Effector CD4-positive, alpha-beta T cell (primary cell): ENCODE results near the gene KCP.

Experiments
- DNase-seq: peaks from one replicate; pipeline ENCODE4 v3.0.0-alpha.2; 2020

KCP gene

DNA sequence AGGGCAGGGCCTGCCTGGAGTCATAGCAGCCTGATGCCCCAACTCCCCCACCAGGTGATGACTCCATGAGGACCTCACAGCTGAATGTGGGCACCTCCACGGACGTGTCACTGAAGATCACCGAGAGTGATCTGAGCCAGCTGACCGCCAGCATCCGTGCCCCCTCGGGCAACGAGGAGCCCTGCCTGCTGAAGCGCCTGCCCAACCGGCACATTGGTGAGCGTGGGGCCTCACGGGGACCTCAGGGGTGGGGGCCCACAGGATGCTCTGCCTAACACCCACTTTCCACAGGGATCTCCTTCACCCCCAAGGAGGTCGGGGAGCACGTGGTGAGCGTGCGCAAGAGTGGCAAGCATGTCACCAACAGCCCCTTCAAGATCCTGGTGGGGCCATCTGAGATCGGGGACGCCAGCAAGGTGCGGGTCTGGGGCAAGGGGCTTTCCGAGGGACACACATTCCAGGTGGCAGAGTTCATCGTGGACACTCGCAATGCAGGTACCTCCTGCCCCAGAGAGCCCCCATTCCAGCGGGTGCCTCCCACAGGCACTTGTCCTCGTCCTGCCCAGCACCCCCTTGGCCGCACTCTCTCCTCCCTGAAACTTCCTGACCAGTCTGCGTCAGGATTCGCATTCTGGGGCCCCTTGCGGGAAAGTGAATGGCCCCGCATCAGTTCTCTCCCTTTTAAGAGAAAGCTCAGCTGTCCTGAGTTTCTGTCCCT is 57.8 kb downstream of the KCP start:
- DNase-seq, result no peak

DNA sequence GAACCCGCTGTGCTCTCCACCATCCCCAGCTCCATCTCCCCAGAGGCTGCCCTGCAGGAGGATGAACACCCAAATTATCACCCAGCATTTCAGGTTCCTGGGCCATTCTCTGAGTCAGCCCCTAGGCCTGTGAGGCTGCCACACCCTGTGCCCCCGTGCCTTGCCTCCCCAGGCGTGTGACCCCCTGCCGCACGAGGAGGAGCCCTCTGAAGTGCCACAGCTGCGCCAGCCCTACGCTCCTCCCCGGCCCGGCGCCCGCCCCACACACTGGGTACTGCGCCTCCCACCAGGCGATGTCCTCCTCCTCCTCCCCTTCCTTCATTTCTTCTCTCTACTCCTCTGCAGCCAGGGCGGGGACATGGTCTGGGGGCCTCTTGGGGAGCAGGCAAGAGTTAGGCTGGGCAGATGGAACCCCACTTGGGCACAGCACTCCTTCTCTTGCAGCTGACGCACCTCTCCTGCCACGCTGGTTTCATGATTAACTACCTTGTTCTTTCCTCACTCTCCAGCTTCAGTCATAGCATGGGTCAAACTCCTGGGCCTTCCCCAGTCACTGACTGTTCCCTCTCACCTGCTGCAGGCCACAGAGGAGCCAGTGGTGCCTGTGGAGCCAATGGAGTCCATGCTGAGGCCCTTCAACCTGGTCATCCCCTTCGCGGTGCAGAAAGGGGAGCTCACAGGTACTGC is 60.6 kb downstream of the KCP start:
- DNase-seq, result no peak

DNA sequence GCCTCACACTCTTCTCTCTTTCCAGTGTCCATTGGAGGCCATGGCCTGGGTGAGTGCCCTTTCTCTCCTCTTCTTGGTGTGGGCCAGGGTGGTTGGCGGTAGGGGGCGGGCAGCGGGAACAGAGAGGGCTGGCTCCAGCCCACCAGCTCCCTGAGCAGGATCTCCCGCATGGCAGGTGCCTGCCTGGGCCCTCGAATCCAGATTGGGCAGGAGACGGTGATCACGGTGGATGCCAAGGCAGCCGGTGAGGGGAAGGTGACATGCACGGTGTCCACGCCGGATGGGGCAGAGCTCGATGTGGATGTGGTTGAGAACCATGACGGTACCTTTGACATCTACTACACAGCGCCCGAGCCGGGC is 61.4 kb downstream of the KCP start:
- DNase-seq, result no peak

DNA sequence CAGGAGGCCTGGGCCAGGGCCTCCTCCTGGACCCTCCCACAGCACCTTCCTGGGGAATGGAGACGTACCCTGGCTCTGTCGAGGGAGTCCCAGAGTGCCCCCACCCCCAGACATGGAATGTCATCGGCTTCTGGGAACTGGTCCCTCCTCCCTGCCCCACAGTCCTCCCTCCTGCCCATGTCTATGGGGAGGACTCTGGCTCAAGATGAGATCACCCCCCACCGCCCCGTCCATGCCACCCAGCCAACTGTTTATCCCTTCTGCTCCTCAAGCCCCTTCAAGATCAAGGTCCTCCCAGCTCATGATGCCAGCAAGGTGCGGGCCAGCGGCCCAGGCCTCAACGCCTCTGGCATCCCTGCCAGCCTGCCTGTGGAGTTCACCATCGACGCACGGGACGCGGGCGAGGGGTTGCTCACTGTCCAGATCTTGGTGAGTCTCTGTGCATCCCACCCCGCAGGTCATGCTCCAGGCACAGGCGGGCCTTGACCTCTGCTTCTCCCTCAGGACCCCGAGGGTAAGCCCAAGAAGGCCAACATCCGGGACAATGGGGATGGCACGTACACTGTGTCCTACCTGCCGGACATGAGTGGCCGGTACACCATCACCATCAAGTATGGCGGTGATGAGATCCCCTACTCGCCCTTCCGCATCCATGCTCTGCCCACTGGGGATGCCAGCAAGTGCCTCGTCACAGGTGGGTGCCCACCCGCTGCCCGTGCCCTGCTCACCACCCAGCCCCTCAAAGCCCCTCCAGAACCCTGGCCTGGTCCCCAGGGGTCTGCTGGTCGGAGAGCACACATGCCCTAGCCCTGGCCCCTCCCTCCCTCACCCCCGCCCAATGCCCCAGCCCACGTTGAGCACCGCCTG is 62.0 kb downstream of the KCP start:
- DNase-seq, result no peak

DNA sequence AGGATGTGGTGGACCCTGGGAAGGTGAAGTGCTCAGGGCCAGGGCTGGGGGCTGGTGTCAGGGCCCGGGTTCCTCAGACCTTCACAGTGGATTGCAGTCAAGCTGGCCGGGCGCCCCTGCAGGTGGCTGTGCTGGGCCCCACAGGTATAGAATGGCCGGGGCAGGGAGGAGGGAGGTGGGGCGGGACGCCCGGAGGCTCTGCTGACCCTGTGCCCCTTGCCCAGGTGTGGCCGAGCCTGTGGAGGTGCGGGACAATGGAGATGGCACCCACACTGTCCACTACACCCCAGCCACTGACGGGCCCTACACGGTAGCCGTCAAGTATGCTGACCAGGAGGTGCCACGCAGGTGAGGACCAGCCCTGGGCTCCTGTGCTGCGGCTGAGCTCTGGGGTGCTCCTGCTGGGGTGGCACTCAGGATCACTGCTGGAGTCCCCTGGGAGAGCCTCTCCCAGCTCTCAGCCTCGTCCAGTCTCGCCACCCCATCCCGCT is 62.7 kb downstream of the KCP start:
- no peak for DNase-seq

DNA sequence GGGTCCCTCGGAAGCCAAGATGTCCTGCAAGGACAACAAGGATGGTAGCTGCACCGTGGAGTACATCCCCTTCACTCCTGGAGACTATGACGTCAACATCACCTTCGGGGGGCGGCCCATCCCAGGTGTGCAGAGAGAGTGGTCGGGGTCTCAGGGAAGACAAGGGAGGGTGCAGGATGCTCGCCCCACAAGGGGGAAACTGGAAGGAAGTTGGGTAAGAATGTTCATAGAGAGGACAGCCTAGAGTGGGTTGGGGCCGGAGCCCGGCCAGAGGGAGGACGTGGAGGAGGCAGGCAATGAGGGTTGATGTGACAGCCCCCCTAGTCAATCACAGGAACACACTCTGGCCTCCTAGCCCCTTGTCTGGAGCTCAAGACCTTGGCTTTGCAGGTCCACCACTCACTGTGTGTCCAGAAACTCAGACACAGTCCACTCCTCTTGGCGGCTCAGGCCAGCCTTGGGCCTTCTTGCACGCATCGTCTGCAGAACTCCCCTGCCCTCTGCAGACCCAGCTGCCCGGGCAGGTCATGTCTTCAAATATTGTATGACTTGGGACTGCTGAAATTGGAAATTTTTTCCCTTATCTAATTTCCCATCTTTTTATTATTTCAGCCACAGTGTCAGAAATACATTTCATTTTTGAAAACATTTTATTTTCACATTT is 63.6 kb downstream of the KCP start:
- no peak for DNase-seq

DNA sequence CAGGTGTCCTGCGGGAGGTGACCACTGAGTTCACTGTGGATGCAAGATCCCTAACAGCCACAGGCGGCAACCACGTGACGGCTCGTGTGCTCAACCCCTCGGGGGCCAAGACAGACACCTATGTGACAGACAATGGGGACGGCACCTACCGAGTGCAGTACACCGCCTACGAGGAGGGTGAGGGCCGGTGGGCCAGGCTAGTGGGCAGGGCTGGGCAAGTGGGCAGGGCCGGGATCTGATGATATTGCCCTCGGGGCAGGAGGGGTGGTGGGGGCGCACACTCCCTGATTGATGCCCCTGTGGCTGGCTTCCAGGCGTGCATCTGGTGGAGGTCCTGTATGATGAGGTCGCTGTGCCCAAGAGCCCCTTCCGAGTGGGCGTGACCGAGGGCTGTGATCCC is 64.5 kb downstream of the KCP start:
- DNase-seq, result no peak

DNA sequence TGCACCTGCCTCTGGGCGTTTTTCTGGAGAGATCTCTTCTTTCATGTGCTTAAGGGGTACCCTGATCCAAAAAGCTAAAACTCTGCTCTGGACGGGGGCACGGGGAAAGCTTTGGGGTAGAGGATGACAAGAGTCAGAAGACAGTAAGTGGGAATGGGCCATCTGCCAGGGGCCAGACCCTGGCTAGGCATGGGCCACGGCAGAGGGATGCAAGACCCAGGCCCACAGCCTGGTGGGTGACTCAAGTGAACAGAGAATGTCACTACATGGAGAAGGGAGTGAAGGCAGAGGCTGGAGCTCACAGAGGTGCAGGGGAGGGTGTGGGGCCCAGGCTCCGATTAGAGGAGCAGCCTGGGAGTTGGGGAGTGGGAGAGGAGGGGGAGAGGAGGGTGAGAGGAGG is 65.0 kb downstream of the KCP start:
- no peak for DNase-seq

DNA sequence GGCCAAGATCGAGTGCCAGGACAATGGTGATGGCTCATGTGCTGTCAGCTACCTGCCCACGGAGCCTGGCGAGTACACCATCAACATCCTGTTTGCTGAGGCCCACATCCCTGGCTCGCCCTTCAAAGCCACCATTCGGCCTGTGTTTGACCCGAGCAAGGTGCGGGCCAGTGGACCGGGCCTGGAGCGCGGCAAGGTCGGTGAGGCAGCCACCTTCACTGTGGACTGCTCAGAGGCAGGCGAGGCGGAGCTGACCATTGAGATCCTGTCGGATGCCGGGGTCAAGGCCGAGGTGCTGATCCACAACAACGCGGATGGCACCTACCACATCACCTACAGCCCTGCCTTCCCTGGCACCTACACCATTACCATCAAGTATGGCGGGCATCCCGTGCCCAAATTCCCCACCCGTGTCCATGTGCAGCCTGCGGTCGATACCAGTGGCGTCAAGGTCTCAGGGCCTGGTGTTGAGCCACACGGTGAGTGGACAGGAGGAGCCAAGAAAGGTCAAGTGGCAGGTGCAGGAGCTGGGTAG is 65.7 kb downstream of the KCP start:
- DNase-seq, result no peak

DNA sequence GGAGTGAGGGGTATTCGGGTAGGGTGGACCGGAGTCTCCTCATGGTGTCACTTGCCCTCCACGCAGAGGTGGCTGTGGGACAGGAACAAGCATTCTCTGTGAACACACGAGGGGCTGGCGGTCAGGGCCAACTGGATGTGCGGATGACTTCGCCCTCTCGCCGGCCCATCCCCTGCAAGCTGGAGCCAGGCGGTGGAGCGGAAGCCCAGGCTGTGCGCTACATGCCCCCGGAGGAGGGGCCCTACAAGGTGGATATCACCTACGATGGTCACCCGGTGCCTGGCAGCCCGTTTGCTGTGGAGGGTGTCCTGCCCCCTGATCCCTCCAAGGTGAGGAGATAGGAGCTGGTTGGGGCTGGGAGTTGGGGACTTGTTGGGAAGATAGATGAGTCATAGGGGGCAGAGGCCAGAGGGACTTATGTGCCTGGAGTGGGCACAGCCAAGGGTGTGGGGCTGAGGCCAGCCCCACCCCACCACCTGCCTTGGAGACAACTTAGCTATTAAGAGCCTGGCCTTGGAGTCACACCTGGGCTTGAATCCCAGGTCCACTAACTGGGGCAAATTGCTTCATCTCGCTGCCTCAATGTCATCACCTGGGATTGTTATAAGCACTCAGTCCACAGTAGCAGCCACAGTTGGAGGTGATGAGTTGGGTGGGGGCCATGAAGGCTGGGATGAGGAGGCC is 66.4 kb downstream of the KCP start:
- no peak for DNase-seq

DNA sequence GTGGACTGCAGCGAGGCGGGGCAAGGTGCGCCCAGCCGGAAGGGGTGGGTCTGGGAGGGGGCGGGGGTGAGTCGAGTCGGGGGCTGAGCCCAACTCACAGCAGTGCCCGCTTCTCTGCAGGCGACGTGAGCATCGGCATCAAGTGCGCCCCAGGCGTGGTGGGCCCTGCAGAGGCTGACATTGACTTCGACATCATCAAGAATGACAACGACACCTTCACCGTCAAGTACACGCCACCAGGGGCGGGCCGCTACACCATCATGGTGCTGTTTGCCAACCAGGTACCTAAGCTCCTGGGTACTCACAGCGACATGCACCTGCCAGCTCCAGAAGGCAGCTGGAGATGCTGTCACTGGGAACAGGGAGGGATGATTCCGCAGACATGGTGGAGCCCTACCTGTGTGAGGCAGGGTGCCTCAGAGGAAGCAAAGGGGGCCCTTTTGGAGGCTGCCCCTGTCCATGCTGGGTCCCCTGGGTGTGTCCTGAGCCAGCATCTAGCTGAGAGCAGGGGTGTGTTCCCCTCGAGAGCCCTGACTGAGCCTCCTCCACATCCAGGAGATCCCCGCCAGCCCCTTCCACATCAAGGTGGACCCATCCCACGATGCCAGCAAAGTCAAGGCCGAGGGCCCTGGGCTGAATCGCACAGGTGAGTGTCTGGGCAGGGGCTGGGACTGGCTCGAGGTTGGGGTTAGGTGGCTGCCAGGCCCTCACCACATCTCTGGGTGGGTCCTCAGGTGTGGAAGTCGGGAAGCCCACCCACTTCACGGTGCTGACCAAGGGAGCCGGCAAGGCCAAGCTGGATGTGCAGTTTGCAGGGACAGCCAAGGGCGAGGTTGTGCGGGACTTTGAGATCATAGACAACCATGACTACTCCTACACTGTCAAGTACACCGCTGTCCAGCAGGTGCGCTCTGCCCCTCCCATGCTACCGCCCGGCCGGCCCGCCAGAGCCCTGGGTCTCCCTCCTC is 67.6 kb downstream of the KCP start:
- no peak for DNase-seq

DNA sequence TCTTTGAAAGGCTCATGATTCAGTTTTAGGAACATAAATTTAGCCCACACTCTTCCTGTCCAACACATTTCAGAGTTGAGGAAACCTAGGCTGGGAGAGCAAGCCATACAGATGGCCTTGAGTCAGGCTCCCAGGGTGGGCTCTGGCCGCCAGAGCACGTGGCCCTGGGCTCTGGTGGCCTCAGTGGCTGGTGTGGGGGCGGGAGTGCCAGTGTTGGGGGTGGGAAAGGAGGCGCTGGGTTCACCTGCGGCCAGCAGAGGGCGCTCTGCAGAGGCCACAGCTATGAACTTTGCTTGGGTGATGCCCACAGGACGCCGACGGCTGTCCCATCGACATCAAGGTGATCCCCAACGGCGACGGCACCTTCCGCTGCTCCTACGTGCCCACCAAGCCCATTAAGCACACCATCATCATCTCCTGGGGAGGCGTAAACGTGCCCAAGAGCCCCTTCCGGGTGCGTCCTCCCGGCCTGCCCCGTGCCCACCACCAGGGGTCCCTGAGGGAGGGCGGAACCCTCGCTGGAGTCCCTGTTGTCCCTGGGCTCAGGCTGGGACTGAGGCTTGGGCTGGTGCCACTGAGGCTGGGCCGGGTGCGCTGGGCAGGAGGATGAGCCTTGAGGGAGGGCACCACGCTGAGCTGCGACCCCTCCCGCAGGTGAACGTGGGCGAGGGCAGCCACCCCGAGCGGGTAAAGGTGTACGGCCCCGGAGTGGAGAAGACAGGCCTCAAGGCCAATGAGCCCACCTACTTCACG is 68.4 kb downstream of the KCP start:
- DNase-seq, result peak; percentile 41

DNA sequence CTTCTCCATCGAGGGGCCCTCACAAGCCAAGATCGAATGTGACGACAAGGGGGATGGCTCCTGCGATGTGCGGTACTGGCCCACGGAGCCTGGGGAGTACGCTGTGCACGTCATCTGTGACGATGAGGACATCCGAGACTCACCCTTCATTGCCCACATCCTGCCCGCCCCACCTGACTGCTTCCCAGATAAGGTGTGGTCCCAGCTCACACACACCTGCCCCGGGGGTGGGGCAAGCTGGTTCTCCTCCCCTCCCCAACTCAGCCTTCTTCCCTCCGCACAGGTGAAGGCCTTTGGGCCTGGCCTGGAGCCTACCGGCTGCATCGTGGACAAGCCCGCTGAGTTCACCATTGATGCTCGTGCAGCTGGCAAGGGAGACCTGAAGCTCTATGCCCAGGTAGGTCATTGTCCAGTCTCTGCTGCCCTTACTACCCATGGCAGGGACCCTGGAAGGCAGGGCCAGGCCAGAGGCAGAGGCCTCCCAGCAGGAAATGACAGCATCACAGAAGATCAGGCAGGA is 69.3 kb downstream of the KCP start:
- no peak for DNase-seq

DNA sequence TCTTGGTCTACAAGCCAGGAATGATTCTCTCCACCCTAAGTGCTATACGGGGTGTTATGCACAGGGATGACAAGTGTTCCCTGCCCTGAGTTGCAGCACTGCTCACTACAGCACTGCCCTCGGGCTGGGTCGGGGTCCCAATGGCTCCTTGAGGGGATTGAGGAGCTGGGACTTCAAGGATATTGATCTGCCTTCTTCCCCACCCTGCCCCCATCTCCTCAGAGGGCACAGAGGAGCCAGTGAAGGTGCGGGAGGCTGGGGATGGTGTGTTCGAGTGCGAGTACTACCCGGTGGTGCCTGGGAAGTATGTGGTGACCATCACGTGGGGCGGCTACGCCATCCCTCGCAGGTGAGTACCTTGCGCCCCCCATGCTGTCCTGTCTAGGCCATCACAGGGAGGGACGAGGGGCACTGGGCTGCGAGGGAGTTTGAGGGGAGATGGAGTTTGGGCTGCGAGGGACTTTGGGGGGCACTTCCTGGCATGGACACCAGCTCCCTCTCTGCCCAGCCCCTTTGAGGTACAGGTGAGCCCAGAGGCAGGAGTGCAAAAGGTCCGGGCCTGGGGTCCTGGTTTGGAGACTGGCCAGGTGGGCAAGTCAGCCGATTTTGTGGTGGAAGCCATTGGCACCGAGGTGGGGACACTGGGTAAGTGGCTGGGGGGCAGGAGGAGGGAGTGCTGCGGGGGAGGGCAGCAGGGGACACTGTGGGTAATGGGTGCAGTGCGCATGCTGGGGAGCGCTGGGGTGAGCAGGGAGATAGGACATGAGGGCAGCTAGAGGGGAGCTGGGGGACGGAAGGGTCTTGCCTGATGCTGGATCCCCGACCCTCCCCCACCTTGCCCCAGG is 70.0 kb downstream of the KCP start:
- DNase-seq, result no peak

DNA sequence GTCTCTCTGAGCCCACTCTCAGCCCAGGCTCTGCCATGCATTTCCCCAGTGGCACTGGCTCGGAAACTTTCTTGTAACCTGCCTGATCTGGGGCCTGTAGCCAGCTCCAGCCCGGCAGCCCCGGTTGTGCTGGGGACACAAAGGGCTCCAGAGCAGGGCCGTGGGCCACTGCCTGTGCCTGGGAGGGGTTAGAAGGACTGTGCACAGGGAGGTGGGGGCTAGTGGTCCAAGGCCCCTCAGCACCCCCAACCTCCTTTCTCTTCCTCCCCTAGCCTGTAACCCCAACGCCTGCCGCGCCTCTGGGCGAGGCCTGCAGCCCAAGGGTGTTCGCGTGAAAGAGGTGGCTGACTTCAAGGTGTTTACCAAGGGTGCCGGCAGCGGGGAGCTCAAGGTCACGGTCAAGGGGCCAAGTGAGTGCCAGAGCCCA is 70.7 kb downstream of the KCP start:
- no peak for DNase-seq

DNA sequence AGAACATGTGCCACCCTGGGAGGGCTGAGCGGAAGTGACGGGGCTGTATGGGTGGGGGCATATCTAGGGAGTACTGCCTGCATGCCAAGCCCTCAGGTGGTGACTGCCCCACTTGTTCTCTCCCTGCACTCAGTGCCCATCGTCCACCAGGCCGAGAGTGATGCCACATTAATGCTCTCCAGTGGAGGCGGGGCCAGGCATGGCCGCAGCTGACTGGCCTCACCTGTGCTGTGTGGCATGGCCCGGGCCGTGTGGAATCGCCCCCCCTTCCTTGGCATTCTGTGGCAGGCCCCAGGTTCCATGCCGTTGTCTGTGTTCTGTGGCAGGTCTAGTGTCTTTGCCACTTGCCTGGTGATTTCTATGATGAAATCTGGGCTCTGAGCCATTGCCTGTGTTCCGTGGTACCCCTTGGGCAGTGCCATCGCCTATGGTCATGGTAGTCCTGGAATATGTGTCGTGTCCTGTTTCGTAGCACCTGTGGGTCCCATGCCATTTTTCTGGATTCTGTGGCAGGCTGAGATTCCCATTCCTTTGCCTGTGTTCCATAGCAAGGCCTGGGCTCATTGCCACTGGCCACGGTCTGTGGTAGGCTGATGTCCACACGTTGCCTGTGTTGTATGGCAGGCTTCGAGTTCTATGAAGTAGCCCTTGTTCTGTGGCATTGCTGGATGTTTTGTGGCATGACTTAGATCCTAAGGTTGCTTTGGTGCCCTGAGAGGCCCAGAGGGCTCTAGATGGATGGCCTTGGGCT is 71.4 kb downstream of the KCP start:
- DNase-seq, result no peak

DNA sequence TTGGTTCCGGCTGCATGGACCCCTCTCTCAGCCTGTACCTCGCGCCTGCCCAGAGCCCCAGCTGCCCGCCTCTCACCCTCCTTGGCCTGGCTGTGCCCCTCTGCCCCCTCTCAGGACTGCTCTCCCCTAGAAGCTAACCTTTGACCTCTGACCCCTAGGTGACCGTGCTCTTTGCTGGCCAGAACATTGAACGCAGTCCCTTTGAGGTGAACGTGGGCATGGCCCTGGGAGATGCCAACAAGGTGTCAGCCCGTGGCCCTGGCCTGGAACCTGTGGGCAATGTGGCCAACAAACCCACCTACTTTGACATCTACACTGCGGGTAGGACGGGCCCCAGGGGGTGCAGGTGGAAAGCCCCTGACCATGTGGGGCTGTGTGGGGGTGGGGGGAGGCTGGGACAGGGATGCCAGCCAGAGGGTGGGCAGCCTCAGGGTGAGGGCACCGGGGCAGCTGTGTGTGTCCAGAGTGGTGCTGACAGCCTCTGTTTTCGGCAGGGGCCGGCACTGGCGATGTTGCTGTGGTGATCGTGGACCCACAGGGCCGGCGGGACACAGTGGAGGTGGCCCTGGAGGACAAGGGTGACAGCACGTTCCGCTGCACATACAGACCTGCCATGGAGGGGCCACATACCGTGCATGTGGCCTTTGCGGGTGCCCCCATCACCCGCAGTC is 72.3 kb downstream of the KCP start:
- no peak for DNase-seq

DNA sequence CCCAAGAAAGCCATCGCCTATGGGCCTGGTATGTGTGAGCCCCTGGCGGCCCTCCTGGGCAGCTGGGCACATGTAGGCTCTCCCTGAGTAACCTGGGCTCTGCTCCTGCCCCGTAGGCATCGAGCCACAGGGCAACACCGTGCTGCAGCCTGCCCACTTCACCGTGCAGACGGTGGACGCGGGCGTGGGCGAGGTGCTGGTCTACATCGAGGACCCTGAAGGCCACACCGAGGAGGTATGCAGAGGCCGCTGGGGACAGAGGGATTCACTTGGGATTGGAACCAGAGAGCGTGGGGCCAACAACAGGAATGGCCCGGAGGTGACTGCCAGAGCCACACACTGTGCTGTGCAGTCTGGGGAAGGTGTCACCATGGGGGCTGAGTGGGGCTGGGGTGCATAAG is 73.0 kb downstream of the KCP start:
- no peak for DNase-seq
